IMR-90 (cell line): Measurements from ENCODE around the gene ZSCAN30. TPM values are rescaled to one million over a fixed set of nuclear protein-coding genes. Genes with fewer than 3 reads are reported as not detected.

ENCODE experiments used
- ATAC-seq: fragments of 200-7000 bp; cut with Tn5 transposase; 2 replicates; pipeline ENCODE4 v1.9.1; 2020; ENCODE audit warnings: low read depth, mild to moderate bottlenecking, moderate library complexity
- BruUV-seq: library from RNA; stranded (reverse); fragments of 400-500 nt; replicated peaks from 2 replicates; lab custom pipeline; 2021; lab: Mats Ljungman, UMichigan
- CTCF ChIA-PET: fragments of 300-600 bp; formaldehyde crosslinking; extraction: SDS; loops from one replicate; lab custom pipeline; 2021; ENCODE audit warnings: antibody characterized with exemption; lab: Yijun Ruan, JAX
- POLR2A ChIA-PET: fragments of 300-600 bp; sonication (Branson Sonifier 250); formaldehyde crosslinking; loops from one replicate; lab custom pipeline; 2022; ENCODE audit warnings: antibody characterized with exemption; ENCODE audit not compliant: unreplicated experiment; lab: Charles Lee
- DNase-seq: peaks from one replicate; pipeline ENCODE4 v3.0.0; 2013
- H2AFZ ChIP-seq: replicated peaks from 2 replicates; pipeline ENCODE3; 2013; ENCODE audit warnings: low read length, mild to moderate bottlenecking; ENCODE audit not compliant: poor library complexity
- H2AK5ac ChIP-seq: 2 replicates; pipeline ENCODE4 v1.6.1; 2013; ENCODE audit warnings: low read depth, low read length, inconsistent platforms
- H2AK9ac ChIP-seq: replicated peaks from 2 replicates; pipeline ENCODE3; 2013; ENCODE audit warnings: mild to moderate bottlenecking, low read depth, low read length, moderate library complexity; ENCODE audit not compliant: poor library complexity
- H2BK120ac ChIP-seq: 2 replicates; pipeline ENCODE4 v1.6.1; 2013; ENCODE audit warnings: low read depth, low read length, inconsistent platforms
- H2BK15ac ChIP-seq: 3 replicates; pipeline ENCODE4 v1.6.1; 2013; ENCODE audit warnings: low read depth, low read length, inconsistent platforms
- H2BK20ac ChIP-seq: 2 replicates; pipeline ENCODE4 v1.6.1; 2013; ENCODE audit warnings: low read depth, mild to moderate bottlenecking, inconsistent platforms, low read length, moderate library complexity
- H2BK5ac ChIP-seq: 2 replicates; pipeline ENCODE4 v1.6.1; 2013; ENCODE audit warnings: mild to moderate bottlenecking, low read depth, low read length, inconsistent platforms; ENCODE audit not compliant: poor library complexity, severe bottlenecking
- H3K14ac ChIP-seq: replicated peaks from 2 replicates; pipeline ENCODE4 v1.6.1; 2013; ENCODE audit warnings: low read depth, low read length, inconsistent platforms
- H3K18ac ChIP-seq: 2 replicates; pipeline ENCODE4 v1.6.1; 2013; ENCODE audit warnings: low read depth, low read length, control low read depth
- H3K23ac ChIP-seq: 2 replicates; pipeline ENCODE4 v1.6.1; 2013; ENCODE audit warnings: low read depth, low read length, inconsistent platforms
- H3K27ac ChIP-seq: 2 replicates; pipeline ENCODE4 v1.5.1; 2013; ENCODE audit warnings: mild to moderate bottlenecking, control low read depth, low read length; ENCODE audit not compliant: insufficient read depth
- H3K27me3 ChIP-seq: 2 replicates; pipeline ENCODE4 v1.6.1; 2013; ENCODE audit warnings: low read length; ENCODE audit not compliant: control insufficient read depth, insufficient read depth
- H3K36me3 ChIP-seq: 2 replicates; pipeline ENCODE4 v1.6.1; 2013; ENCODE audit warnings: low read length, mixed read lengths; ENCODE audit not compliant: control insufficient read depth, insufficient read depth
- H3K4ac ChIP-seq: 2 replicates; pipeline ENCODE4 v1.6.1; 2013; ENCODE audit warnings: low read depth, low read length, inconsistent platforms
- H3K4me1 ChIP-seq: 2 replicates; pipeline ENCODE4 v1.6.1; 2013; ENCODE audit warnings: low read length, mixed read lengths; ENCODE audit not compliant: control insufficient read depth, insufficient read depth
- H3K4me2 ChIP-seq: 2 replicates; pipeline ENCODE4 v1.6.1; 2013; ENCODE audit warnings: low read depth, mild to moderate bottlenecking, control low read depth, low read length, moderate library complexity
- H3K4me3 ChIP-seq: 2 replicates; pipeline ENCODE4 v1.5.1; 2013; ENCODE audit warnings: low read depth, mild to moderate bottlenecking, control low read depth, low read length, moderate library complexity; ENCODE audit not compliant: insufficient read depth
- H3K56ac ChIP-seq: 2 replicates; pipeline ENCODE4 v1.6.1; 2013; ENCODE audit warnings: low read length, inconsistent platforms; ENCODE audit not compliant: insufficient read depth; ENCODE audit errors: extremely low read depth
- H3K79me1 ChIP-seq, 2 experiments: 2 replicates each; pipeline ENCODE4 v1.6.1; 2013; ENCODE audit warnings: low read length in 2 of 2, inconsistent platforms in 1 of 2, low read depth in 1 of 2
- H3K9ac ChIP-seq: 2 replicates; pipeline ENCODE4 v1.6.1; 2013; ENCODE audit warnings: low read depth, low read length, control low read depth
- H3K9me1 ChIP-seq: 2 replicates; pipeline ENCODE4 v1.6.1; 2013; ENCODE audit warnings: low read length, inconsistent platforms; ENCODE audit not compliant: insufficient read depth
- H3K9me3 ChIP-seq: 2 replicates; pipeline ENCODE4 v1.6.1; 2013; ENCODE audit warnings: low read length; ENCODE audit not compliant: control insufficient read depth, insufficient read depth
- H4K20me1 ChIP-seq: 2 replicates; pipeline ENCODE4 v1.6.1; 2013; ENCODE audit warnings: low read length, inconsistent platforms; ENCODE audit not compliant: insufficient read depth
- H4K5ac ChIP-seq: 2 replicates; pipeline ENCODE4 v1.6.1; 2013; ENCODE audit warnings: mild to moderate bottlenecking, low read depth, low read length, control low read depth
- H4K8ac ChIP-seq, 2 experiments: 2 replicates each; pipeline ENCODE4 v1.6.1; 2013; ENCODE audit warnings: low read depth in 2 of 2, low read length in 2 of 2, control low read depth in 1 of 2, inconsistent platforms in 1 of 2
- H4K91ac ChIP-seq: 2 replicates; pipeline ENCODE4 v1.6.1; 2013; ENCODE audit warnings: low read depth, low read length, inconsistent platforms; ENCODE audit not compliant: insufficient read depth
- BHLHE40 ChIP-seq: fragments of 150-350 bp; IDR thresholded peaks from 2 replicates; pipeline ENCODE4 v1.6.1; 2016; ENCODE audit warnings: mild to moderate bottlenecking, low read depth, low read length
- CEBPB ChIP-seq: IDR thresholded peaks from 2 replicates; pipeline ENCODE4 v1.6.1; 2012; ENCODE audit warnings: low read depth, low read length, improper control_type of control experiment
- CTCF ChIP-seq: conservative IDR thresholded peaks from 2 replicates; pipeline ENCODE4 v1.5.1; 2012; ENCODE audit warnings: mild to moderate bottlenecking, low read depth, low read length, improper control_type of control experiment
- FOS ChIP-seq: fragments of 150-350 bp; IDR thresholded peaks from 2 replicates; pipeline ENCODE4 v1.6.1; 2016; ENCODE audit warnings: low read depth, low read length
- MAZ ChIP-seq: IDR thresholded peaks from 2 replicates; pipeline ENCODE4 v1.6.1; 2012; ENCODE audit warnings: low read depth, mild to moderate bottlenecking, low read length, improper control_type of control experiment, moderate library complexity, borderline replicate concordance
- NFE2L2 ChIP-seq: fragments of 150-350 bp; IDR thresholded peaks from 2 replicates; pipeline ENCODE4 v1.6.1; 2016; ENCODE audit warnings: low read depth, mild to moderate bottlenecking, low read length
- RAD21 ChIP-seq: IDR thresholded peaks from 2 replicates; pipeline ENCODE4 v1.6.1; 2012; ENCODE audit warnings: low read length, improper control_type of control experiment
- RCOR1 ChIP-seq: IDR thresholded peaks from 2 replicates; pipeline ENCODE4 v1.6.1; 2012; ENCODE audit warnings: mild to moderate bottlenecking, low read length, improper control_type of control experiment; ENCODE audit not compliant: insufficient replicate concordance
- SMC3 ChIP-seq: fragments of 150-350 bp; IDR thresholded peaks from 2 replicates; pipeline ENCODE4 v1.6.1; 2016; ENCODE audit warnings: low read depth, mild to moderate bottlenecking, antibody characterized with exemption, low read length, moderate library complexity
- USF2 ChIP-seq: fragments of 150-350 bp; IDR thresholded peaks from 2 replicates; pipeline ENCODE4 v1.6.1; 2017; ENCODE audit warnings: mild to moderate bottlenecking, antibody characterized with exemption, low read length, low read depth
- WGBS, 2 experiments: methylation state at CpG; one replicate each; pipeline versions ENCODE4 v1.1.5 to v1.1.7; 2013; ENCODE audit warnings: missing lambda C conversion rate in 2 of 2; ENCODE audit not compliant: insufficient read length in 1 of 2; ENCODE audit errors: extremely low coverage in 2 of 2; 5-methylcytosine and 5-hydroxymethylcytosine counted together
- dilution Hi-C: fragments of 300-500 bp; cut with HindIII; formaldehyde crosslinking; loops from one replicate; pipeline ENCODE4 v1.14.3; 2018; ENCODE audit warnings: low sequenced_read_pairs; ENCODE audit not compliant: unreplicated experiment
- in situ Hi-C: fragments of 300-500 bp; cut with MboI; formaldehyde crosslinking; loops from 3 replicates; pipeline ENCODE4 v1.14.3; 2019; ENCODE audit warnings: low sequenced_read_pairs, inconsistent platforms, mixed read lengths
- intact Hi-C: fragments of 100-400 bp; cut with micrococcal nuclease; formaldehyde crosslinking; loops from 2 replicates; pipeline ENCODE4 v1.10.0; 2022
- polyA plus RNA-seq, 3 experiments: library from polyadenylated mRNA; depleted of rRNA; stranded (reverse); fragments of >200 nt; gene quantifications; 2 replicates each; pipeline ENCODE4 v1.2.3, GENCODE V29; 2012; ENCODE audit warnings: low replicate concordance in 1 of 3
- total RNA-seq: library from RNA; depleted of rRNA; stranded (reverse); fragments of >200 nt; gene quantifications from 2 replicates; pipeline ENCODE4 v1.2.3, GENCODE V29; 2012

Gene ZSCAN30
- total and polyA plus RNA-seq, 2 of the 4 experiments (the other 2 are of a cell fraction) = 9.9 to 17.7 TPM

- peaks cover 18% of the 10 kb centered on the region; the same call in 1 of the 2 replicates for H3K9me3 ChIP-seq
- H4K20me1 ChIP-seq = no peaks in the 10 kb centered on the region; the same call in 1 of the 2 replicates
- intact Hi-C loops = no loop called here
- 0 out of 2 replicates have a peak, but pooled peaks cover 2% of the 10 kb centered on the region for H3K9me1 ChIP-seq
- H2AK9ac ChIP-seq = no peak overlapping the region
- peak overlapping the region; percentile 10 for H2AFZ ChIP-seq
- no peak overlapping the region for H4K5ac ChIP-seq
- no peaks in the 10 kb centered on the region for H3K27me3 ChIP-seq
- H3K4me1 ChIP-seq = peaks cover 5% of the 10 kb centered on the region
- no peak overlapping the region for H3K14ac ChIP-seq
- no peak overlapping the region for H3K4me2 ChIP-seq
- no TSS peak for BruUV-seq
- H2BK15ac ChIP-seq = no peak overlapping the region
- no peak overlapping the region for H3K4ac ChIP-seq
- H3K79me1 ChIP-seq = peaks cover 14 to 42% of the 10 kb centered on the region in 2 experiments
- H2AK5ac ChIP-seq = no peak overlapping the region
- ATAC-seq = no peak
- no peak overlapping the region for H2BK5ac ChIP-seq
- in situ Hi-C loops = no loop called here
- H3K23ac ChIP-seq = no peak overlapping the region
- no peak overlapping the region for H4K91ac ChIP-seq
- ChIA-PET CTCF (no interaction called here), POLR2A (no interaction called here)
- no peak for DNase-seq
- H3K9ac ChIP-seq = no peak overlapping the region
- no peak overlapping the region for H3K56ac ChIP-seq
- WGBS, 2 experiments = no CpG with 5 or more reads among the region's 3 CpGs
- no peak overlapping the region for H3K4me3 ChIP-seq
- TF ChIP-seq RAD21 (no peak), SMC3 (no peak), RCOR1 (no peak), USF2 (no peak), CEBPB (no peak), CTCF (no peak), FOS (no peak), BHLHE40 (no peak), MAZ (no peak), NFE2L2 (no peak)
- H4K8ac ChIP-seq = no peak overlapping the region
- no peak overlapping the region for H2BK120ac ChIP-seq
- dilution Hi-C loops = no loop called here
- peaks cover 18% of the 10 kb centered on the region for H3K36me3 ChIP-seq
- no peak overlapping the region for H2BK20ac ChIP-seq
- no peak overlapping the region for H3K18ac ChIP-seq
- no peak overlapping the region for H3K27ac ChIP-seq
These were observed 5.2 kb downstream of the ZSCAN30 start for GRCh38 chr18:35284841-35285240.
